H1 (cell line): ENCODE results near the gene TMEM176B.

Experiments
- CTCF ChIP-seq, 3 experiments: IDR thresholded peaks; 1 replicate in 2 of 3; 2 replicates in 1 of 3; pipeline versions ENCODE4 v1.5.1 to v1.6.1; 2011; ENCODE audit warnings: low read length in 3 of 3, mild to moderate bottlenecking in 3 of 3, inconsistent platforms in 2 of 3, low read depth in 1 of 3, moderate library complexity in 1 of 3; ENCODE audit not compliant: insufficient read depth in 1 of 3; ENCODE audit errors: control extremely low read depth in 1 of 3
- EZH2 ChIP-seq: fragments of 200-600 bp; sonication (generic); IDR thresholded peaks from 2 replicates; pipeline ENCODE4 v1.7.1; 2012; ENCODE audit warnings: low read depth, mild to moderate bottlenecking, moderate library complexity, low read length, inconsistent platforms; ENCODE audit not compliant: severe bottlenecking
- JUND ChIP-seq: IDR thresholded peaks from 2 replicates; pipeline ENCODE4 v1.6.1; 2011; ENCODE audit warnings: mild to moderate bottlenecking, improper control_type of control experiment, low read length
- KDM4A ChIP-seq: IDR thresholded peaks from one replicate; pipeline ENCODE4 v1.7.1; 2012; ENCODE audit warnings: low read depth, mild to moderate bottlenecking, moderate library complexity, low read length, inconsistent platforms; ENCODE audit not compliant: severe bottlenecking
- MAFK ChIP-seq: IDR thresholded peaks from 2 replicates; pipeline ENCODE4 v1.6.1; 2012; ENCODE audit warnings: low read depth, mild to moderate bottlenecking, improper control_type of control experiment, low read length
- POLR2A ChIP-seq, 2 experiments: IDR thresholded peaks; 1 replicate in 1 of 2; 2 replicates in 1 of 2; pipeline ENCODE4 v1.6.1; 2011; ENCODE audit warnings: low read depth in 2 of 2, low read length in 2 of 2, mild to moderate bottlenecking in 2 of 2; ENCODE audit errors: control extremely low read depth in 1 of 2
- RFX5 ChIP-seq: IDR thresholded peaks from 2 replicates; pipeline ENCODE4 v1.6.1; 2011; ENCODE audit warnings: low read depth, low read length, improper control_type of control experiment, borderline replicate concordance
- TAF1 ChIP-seq: IDR thresholded peaks from 2 replicates; pipeline ENCODE4 v1.6.1; 2011; ENCODE audit warnings: mild to moderate bottlenecking, low read depth, low read length
- TF ChIP-seq, protein P1 (sequence below): IDR thresholded peaks from 2 replicates; pipeline ENCODE4 v1.6.1; 2011; ENCODE audit warnings: low read depth, mild to moderate bottlenecking, low read length; ENCODE audit not compliant: insufficient read depth

DNA sequence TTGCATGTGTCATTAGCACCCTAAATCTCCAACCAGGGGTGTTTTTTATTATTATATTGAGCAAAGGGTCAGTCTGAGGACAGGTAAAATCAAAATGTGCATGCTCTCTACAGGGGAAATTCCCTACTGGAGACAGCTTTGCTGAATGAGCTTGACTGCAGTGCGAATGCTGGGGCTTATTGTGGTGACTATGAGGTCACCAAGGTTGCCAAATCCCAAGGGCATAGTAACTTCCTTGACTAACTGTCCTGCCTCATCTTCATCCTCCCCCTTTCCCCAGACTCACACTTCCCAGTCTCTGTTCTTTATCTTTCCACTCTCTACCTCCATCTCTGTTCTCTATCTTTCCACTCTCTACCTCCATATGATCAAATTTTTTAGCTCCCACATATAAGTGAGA lies 29.3 kb upstream of the TMEM176B start:
- no peak for TF ChIP-seq POLR2A (IDR thresholded peaks at IDR 0.05; ENCODE audit: control extremely low read depth in 1 of 2, low read depth in 2 of 2, low read length in 2 of 2)
- no peak for TF ChIP-seq JUND
- no peak for TF ChIP-seq CTCF (IDR thresholded peaks at IDR 0.05; ENCODE audit: control extremely low read depth in 1 of 3, insufficient read depth in 1 of 3, low read depth in 1 of 3, low read length in 3 of 3)
- no peak for TF ChIP-seq EZH2
- TF ChIP-seq KDM4A: no peak
- TF ChIP-seq, protein P1, sequence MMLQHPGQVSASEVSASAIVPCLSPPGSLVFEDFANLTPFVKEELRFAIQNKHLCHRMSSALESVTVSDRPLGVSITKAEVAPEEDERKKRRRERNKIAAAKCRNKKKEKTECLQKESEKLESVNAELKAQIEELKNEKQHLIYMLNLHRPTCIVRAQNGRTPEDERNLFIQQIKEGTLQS: no peak
- no peak for TF ChIP-seq RFX5
- TF ChIP-seq MAFK: no peak
- TF ChIP-seq TAF1: no peak
